ENCODE measurements around the gene M1AP.

The M1AP gene

GRCh38 chr2:74648009-74648443 is at the start of gene M1AP:
Gene M1AP (minus strand): TSS chr2:74648330. CDS start chr2:74640275, 8,055 bp downstream.
- no peak within 1 kb of the TSS for H3K27ac ChIP-seq (ENCODE audit: low read depth, low read length)
- H3K27me3 ChIP-seq (ENCODE audit: control insufficient read depth, insufficient read depth, low read length) = no peaks in the 10 kb centered on the region

GRCh38 chr2:74696829-74697228 is 48.7 kb upstream of the M1AP start:
- no peak overlapping the region for H3K9ac ChIP-seq (ENCODE audit: low read length)
- no peak overlapping the region for H3K4me3 ChIP-seq (ENCODE audit: low read length)
- H3K36me3 ChIP-seq (ENCODE audit: control insufficient read depth, insufficient read depth, low read length) = no peaks in the 10 kb centered on the region
- H3K4me1 ChIP-seq (ENCODE audit: control insufficient read depth, insufficient read depth, low read length) = no peaks in the 10 kb centered on the region
- no peak overlapping the region for H3K27ac ChIP-seq (ENCODE audit: low read depth, low read length)
- peaks cover 2% of the 10 kb centered on the region for H3K27me3 ChIP-seq (ENCODE audit: control insufficient read depth, insufficient read depth, low read length)

More at GRCh38 chr2:74648009-74648443, at the start of gene M1AP:
- H3K36me3 ChIP-seq (ENCODE audit: control insufficient read depth, insufficient read depth, low read length) = no peaks in the 10 kb centered on the region
- no peaks in the 10 kb centered on the region for H3K4me1 ChIP-seq (ENCODE audit: control insufficient read depth, insufficient read depth, low read length)
- H3K4me3 ChIP-seq (ENCODE audit: low read length) = no peak within 1 kb of the TSS
- no peak within 1 kb of the TSS for H3K9ac ChIP-seq (ENCODE audit: low read length)

- Histone ChIP-seq H3K27me3 (ENCODE audit: control insufficient read depth, insufficient read depth, low read length) (no peaks in the 10 kb centered on the region), H3K4me3 (ENCODE audit: low read length) (no peak overlapping the region), H3K36me3 (ENCODE audit: control insufficient read depth, insufficient read depth, low read length) (no peaks in the 10 kb centered on the region), H3K27ac (ENCODE audit: low read depth, low read length) (no peak overlapping the region), H3K4me1 (ENCODE audit: control insufficient read depth, insufficient read depth, low read length) (no peaks in the 10 kb centered on the region), H3K9ac (ENCODE audit: low read length) (no peak overlapping the region)
Measured at GRCh38 chr2:74695663-74696062, 47.5 kb upstream of the M1AP start.

GRCh38 chr2:74694281-74694680 is 46.2 kb upstream of the M1AP start:
- H3K4me1 ChIP-seq (ENCODE audit: control insufficient read depth, insufficient read depth, low read length) = no peaks in the 10 kb centered on the region
- H3K4me3 ChIP-seq (ENCODE audit: low read length) = no peak overlapping the region
- H3K27me3 ChIP-seq (ENCODE audit: control insufficient read depth, insufficient read depth, low read length) = no peaks in the 10 kb centered on the region
- H3K36me3 ChIP-seq (ENCODE audit: control insufficient read depth, insufficient read depth, low read length) = no peaks in the 10 kb centered on the region
- H3K9ac ChIP-seq (ENCODE audit: low read length) = no peak overlapping the region
- H3K27ac ChIP-seq (ENCODE audit: low read depth, low read length) = no peak overlapping the region

- Histone ChIP-seq H3K27ac (ENCODE audit: low read depth, low read length) (no peak overlapping the region), H3K9ac (ENCODE audit: low read length) (no peak overlapping the region)
Measured at GRCh38 chr2:74693668-74694067, 45.5 kb upstream of the M1AP start.

GRCh38 chr2:74693213-74693612 is 45.1 kb upstream of the M1AP start:
- H3K9ac ChIP-seq (ENCODE audit: low read length) = no peak overlapping the region
- H3K27ac ChIP-seq (ENCODE audit: low read depth, low read length) = no peak overlapping the region
- no peaks in the 10 kb centered on the region for H3K27me3 ChIP-seq (ENCODE audit: control insufficient read depth, insufficient read depth, low read length)
- no peak overlapping the region for H3K4me3 ChIP-seq (ENCODE audit: low read length)
- H3K4me1 ChIP-seq (ENCODE audit: control insufficient read depth, insufficient read depth, low read length) = no peaks in the 10 kb centered on the region
- no peaks in the 10 kb centered on the region for H3K36me3 ChIP-seq (ENCODE audit: control insufficient read depth, insufficient read depth, low read length)

More at GRCh38 chr2:74693668-74694067, 45.5 kb upstream of the M1AP start:
- Histone ChIP-seq H3K36me3 (ENCODE audit: control insufficient read depth, insufficient read depth, low read length) (no peaks in the 10 kb centered on the region), H3K4me1 (ENCODE audit: control insufficient read depth, insufficient read depth, low read length) (no peaks in the 10 kb centered on the region), H3K27me3 (ENCODE audit: control insufficient read depth, insufficient read depth, low read length) (no peaks in the 10 kb centered on the region), H3K4me3 (ENCODE audit: low read length) (no peak overlapping the region)

- no peaks in the 10 kb centered on the region for H3K4me1 ChIP-seq (ENCODE audit: control insufficient read depth, insufficient read depth, low read length)
- no peaks in the 10 kb centered on the region for H3K27me3 ChIP-seq (ENCODE audit: control insufficient read depth, insufficient read depth, low read length)
- no peak overlapping the region for H3K27ac ChIP-seq (ENCODE audit: low read depth, low read length)
- H3K9ac ChIP-seq (ENCODE audit: low read length) = no peak overlapping the region
- no peak overlapping the region for H3K4me3 ChIP-seq (ENCODE audit: low read length)
- H3K36me3 ChIP-seq (ENCODE audit: control insufficient read depth, insufficient read depth, low read length) = no peaks in the 10 kb centered on the region
Measured at GRCh38 chr2:74691929-74692328, 43.8 kb upstream of the M1AP start.

- Histone ChIP-seq H3K36me3 (ENCODE audit: control insufficient read depth, insufficient read depth, low read length) (no peaks in the 10 kb centered on the region), H3K4me3 (ENCODE audit: low read length) (no peak overlapping the region), H3K27ac (ENCODE audit: low read depth, low read length) (no peak overlapping the region), H3K9ac (ENCODE audit: low read length) (no peak overlapping the region), H3K27me3 (ENCODE audit: control insufficient read depth, insufficient read depth, low read length) (no peaks in the 10 kb centered on the region), H3K4me1 (ENCODE audit: control insufficient read depth, insufficient read depth, low read length) (no peaks in the 10 kb centered on the region)
Measured at GRCh38 chr2:74690571-74690970, 42.4 kb upstream of the M1AP start.

- no peaks in the 10 kb centered on the region for H3K27me3 ChIP-seq (ENCODE audit: control insufficient read depth, insufficient read depth, low read length)
- H3K27ac ChIP-seq (ENCODE audit: low read depth, low read length) = no peak overlapping the region
- H3K36me3 ChIP-seq (ENCODE audit: control insufficient read depth, insufficient read depth, low read length) = peaks cover 2% of the 10 kb centered on the region
- H3K4me3 ChIP-seq (ENCODE audit: low read length) = no peak overlapping the region
- no peaks in the 10 kb centered on the region for H3K4me1 ChIP-seq (ENCODE audit: control insufficient read depth, insufficient read depth, low read length)
- no peak overlapping the region for H3K9ac ChIP-seq (ENCODE audit: low read length)
Measured at GRCh38 chr2:74689671-74690070, 41.5 kb upstream of the M1AP start.

- Histone ChIP-seq H3K27me3 (ENCODE audit: control insufficient read depth, insufficient read depth, low read length) (no peaks in the 10 kb centered on the region), H3K27ac (ENCODE audit: low read depth, low read length) (no peak overlapping the region), H3K9ac (ENCODE audit: low read length) (no peak overlapping the region), H3K4me3 (ENCODE audit: low read length) (no peak overlapping the region), H3K36me3 (ENCODE audit: control insufficient read depth, insufficient read depth, low read length) (peaks cover 2% of the 10 kb centered on the region), H3K4me1 (ENCODE audit: control insufficient read depth, insufficient read depth, low read length) (no peaks in the 10 kb centered on the region)
Measured at GRCh38 chr2:74688881-74689280, 40.8 kb upstream of the M1AP start.

GRCh38 chr2:74685408-74685807 is 37.3 kb upstream of the M1AP start:
- Histone ChIP-seq H3K36me3 (ENCODE audit: control insufficient read depth, insufficient read depth, low read length) (peaks cover 2% of the 10 kb centered on the region), H3K4me3 (ENCODE audit: low read length) (no peak overlapping the region)

GRCh38 chr2:74682501-74682900 is 34.4 kb upstream of the M1AP start:
- Histone ChIP-seq H3K4me1 (ENCODE audit: control insufficient read depth, insufficient read depth, low read length) (no peaks in the 10 kb centered on the region), H3K4me3 (ENCODE audit: low read length) (no peak overlapping the region), H3K9ac (ENCODE audit: low read length) (no peak overlapping the region), H3K27ac (ENCODE audit: low read depth, low read length) (no peak overlapping the region), H3K36me3 (ENCODE audit: control insufficient read depth, insufficient read depth, low read length) (peaks cover 2% of the 10 kb centered on the region), H3K27me3 (ENCODE audit: control insufficient read depth, insufficient read depth, low read length) (no peaks in the 10 kb centered on the region)

More at GRCh38 chr2:74685408-74685807, 37.3 kb upstream of the M1AP start:
- Histone ChIP-seq H3K4me1 (ENCODE audit: control insufficient read depth, insufficient read depth, low read length) (no peaks in the 10 kb centered on the region), H3K9ac (ENCODE audit: low read length) (no peak overlapping the region), H3K27ac (ENCODE audit: low read depth, low read length) (no peak overlapping the region), H3K27me3 (ENCODE audit: control insufficient read depth, insufficient read depth, low read length) (no peaks in the 10 kb centered on the region)

GRCh38 chr2:74679615-74680014 is 31.5 kb upstream of the M1AP start:
- no peak overlapping the region for H3K27ac ChIP-seq (ENCODE audit: low read depth, low read length)
- peaks cover 7% of the 10 kb centered on the region for H3K36me3 ChIP-seq (ENCODE audit: control insufficient read depth, insufficient read depth, low read length)
- H3K4me3 ChIP-seq (ENCODE audit: low read length) = no peak overlapping the region
- no peaks in the 10 kb centered on the region for H3K4me1 ChIP-seq (ENCODE audit: control insufficient read depth, insufficient read depth, low read length)
- no peaks in the 10 kb centered on the region for H3K27me3 ChIP-seq (ENCODE audit: control insufficient read depth, insufficient read depth, low read length)
- H3K9ac ChIP-seq (ENCODE audit: low read length) = no peak overlapping the region
